HG02798 (cell line): Measurements from ENCODE around the gene CSNK2A3.

ENCODE experiments used
- ATAC-seq: cut with Tn5 transposase; IDR thresholded peaks from one replicate; pipeline ENCODE4 v1.9.1; 2021; ENCODE audit warnings: mild to moderate bottlenecking; ENCODE audit not compliant: unreplicated experiment, poor library complexity

Gene CSNK2A3

GRCh38 chr11:11345099-11345498 lies 8.0 kb downstream of the CSNK2A3 start:
- ATAC-seq = no peak

GRCh38 chr11:11344045-11344444 lies 9.0 kb downstream of the CSNK2A3 start:
- ATAC-seq = no peak

- ATAC-seq = no peak
Measured at GRCh38 chr11:11338304-11338703, 14.7 kb downstream of the CSNK2A3 start.

GRCh38 chr11:11336664-11337063 lies 16.4 kb downstream of the CSNK2A3 start:
- ATAC-seq = no peak

- no peak for ATAC-seq
Measured at GRCh38 chr11:11335043-11335442, 18.0 kb downstream of the CSNK2A3 start.

- ATAC-seq = no peak
Measured at GRCh38 chr11:11334607-11335006, 18.4 kb downstream of the CSNK2A3 start.

- no peak for ATAC-seq
Measured at GRCh38 chr11:11332141-11332710, 20.8 kb downstream of the CSNK2A3 start.

- ATAC-seq = no peak
Measured at GRCh38 chr11:11329062-11329806, 23.8 kb downstream of the CSNK2A3 start.

GRCh38 chr11:11324090-11324489 lies 29.0 kb downstream of the CSNK2A3 start:
- no peak for ATAC-seq

GRCh38 chr11:11322101-11322500 lies 30.9 kb downstream of the CSNK2A3 start:
- ATAC-seq = no peak

- no peak for ATAC-seq
Measured at GRCh38 chr11:11320825-11321224, 32.2 kb downstream of the CSNK2A3 start.

- no peak for ATAC-seq
Measured at GRCh38 chr11:11318961-11319360, 34.1 kb downstream of the CSNK2A3 start.

GRCh38 chr11:11318461-11318860 lies 34.6 kb downstream of the CSNK2A3 start:
- no peak for ATAC-seq

- no peak for ATAC-seq
Measured at GRCh38 chr11:11316651-11317230, 36.3 kb downstream of the CSNK2A3 start.

GRCh38 chr11:11313902-11314692 lies 39.0 kb downstream of the CSNK2A3 start:
- no peak for ATAC-seq

- ATAC-seq = no peak
Measured at GRCh38 chr11:11313426-11313825, 39.6 kb downstream of the CSNK2A3 start.

- ATAC-seq = no peak
Measured at GRCh38 chr11:11312738-11313137, 40.3 kb downstream of the CSNK2A3 start.

GRCh38 chr11:11311169-11311568 lies 41.9 kb downstream of the CSNK2A3 start:
- no peak for ATAC-seq

- ATAC-seq = no peak
Measured at GRCh38 chr11:11309906-11310305, 43.1 kb downstream of the CSNK2A3 start.

- no peak for ATAC-seq
Measured at GRCh38 chr11:11308249-11308648, 44.8 kb downstream of the CSNK2A3 start.

GRCh38 chr11:11306855-11307254 lies 46.2 kb downstream of the CSNK2A3 start:
- no peak for ATAC-seq
